Aorta (tissue), 5 donors: Measurements from ENCODE around the gene METRNL. TPM values are rescaled to one million over a fixed set of nuclear protein-coding genes. Genes with fewer than 3 reads are reported as not detected.

ENCODE experiments used
- ATAC-seq: fragments of 200-7000 bp; cut with Tn5 transposase; one replicate; pipeline ENCODE4 v1.9.1; 2022; ENCODE audit warnings: moderate library complexity; ENCODE audit not compliant: low FRiP score
- DNase-seq, 2 donors: peaks; one replicate each; pipeline ENCODE4 v3.0.0-alpha.2; 2020
- H3K27ac ChIP-seq, 2 donors: one replicate each; pipeline ENCODE4 v1.5.1; 2013; ENCODE audit warnings: low read length in 2 of 2, mild to moderate bottlenecking in 2 of 2, moderate library complexity in 2 of 2, control low read depth in 1 of 2, inconsistent platforms in 1 of 2, low read depth in 1 of 2
- H3K27me3 ChIP-seq, 2 donors: one replicate each; pipeline ENCODE4 v1.6.1; 2013; ENCODE audit warnings: control low read depth in 1 of 2, low read length in 1 of 2, mild to moderate bottlenecking in 1 of 2, moderate library complexity in 1 of 2; ENCODE audit not compliant: insufficient read depth in 2 of 2, control insufficient read depth in 1 of 2
- H3K36me3 ChIP-seq, 2 donors: one replicate each; pipeline ENCODE4 v1.6.1; 2013; ENCODE audit warnings: control low read depth in 1 of 2, low read length in 1 of 2, mild to moderate bottlenecking in 1 of 2; ENCODE audit not compliant: insufficient read depth in 2 of 2, control insufficient read depth in 1 of 2
- H3K4me1 ChIP-seq, 2 donors: one replicate each; pipeline ENCODE4 v1.6.1; 2013; ENCODE audit warnings: low read length in 2 of 2, control low read depth in 1 of 2, mild to moderate bottlenecking in 1 of 2, moderate library complexity in 1 of 2; ENCODE audit not compliant: insufficient read depth in 2 of 2, control insufficient read depth in 1 of 2
- H3K4me3 ChIP-seq, 2 donors: one replicate each; pipeline ENCODE4 v1.5.1; 2013; ENCODE audit warnings: low read length in 2 of 2, control low read depth in 1 of 2, mild to moderate bottlenecking in 1 of 2
- H3K9me3 ChIP-seq: one replicate; pipeline ENCODE4 v1.6.1; 2013; ENCODE audit warnings: mild to moderate bottlenecking, low read length; ENCODE audit not compliant: control insufficient read depth
- WGBS, 2 donors: extraction: QIAGEN DNeasy Blood & Tissue Kit; methylation state at CpG; one replicate each; pipeline ENCODE4 v1.1.7; 2013; 5-methylcytosine and 5-hydroxymethylcytosine counted together
- intact Hi-C, 2 donors: fragments of 100-400 bp; cut with DNase I; formaldehyde crosslinking; loops; one replicate each; pipeline versions ENCODE4 v1.14.2 to v1.15.0; 2022
- polyA plus RNA-seq, 2 donors: library from polyadenylated mRNA; stranded (reverse); fragments of 200-250 nt; gene quantifications; one replicate each; pipeline ENCODE4 v1.2.3, GENCODE V29; 2013
- total RNA-seq, 2 donors: library from RNA; stranded (reverse); fragmentation: NEBNext Ultra II Directional; extraction: Animal tissue kit (Norgen Biotek cat#: 25700); gene quantifications; one replicate each; pipeline ENCODE4 v1.2.1, GENCODE V29; 2021
- donor health status: healthy with polysubstance abuse.
- donor health status: Bipolar disorder and iron deficiency.
- donor health status: DM: no; HTN: no; CAD: no.
- donor health status: DM: no; HTN: no; CAD: no.
- donor health status: DM: yes; HTN: yes; CAD: no.

Gene METRNL
- total and polyA plus RNA-seq, 4 donors: 35.3 to 176 (median 104) TPM

DNA sequence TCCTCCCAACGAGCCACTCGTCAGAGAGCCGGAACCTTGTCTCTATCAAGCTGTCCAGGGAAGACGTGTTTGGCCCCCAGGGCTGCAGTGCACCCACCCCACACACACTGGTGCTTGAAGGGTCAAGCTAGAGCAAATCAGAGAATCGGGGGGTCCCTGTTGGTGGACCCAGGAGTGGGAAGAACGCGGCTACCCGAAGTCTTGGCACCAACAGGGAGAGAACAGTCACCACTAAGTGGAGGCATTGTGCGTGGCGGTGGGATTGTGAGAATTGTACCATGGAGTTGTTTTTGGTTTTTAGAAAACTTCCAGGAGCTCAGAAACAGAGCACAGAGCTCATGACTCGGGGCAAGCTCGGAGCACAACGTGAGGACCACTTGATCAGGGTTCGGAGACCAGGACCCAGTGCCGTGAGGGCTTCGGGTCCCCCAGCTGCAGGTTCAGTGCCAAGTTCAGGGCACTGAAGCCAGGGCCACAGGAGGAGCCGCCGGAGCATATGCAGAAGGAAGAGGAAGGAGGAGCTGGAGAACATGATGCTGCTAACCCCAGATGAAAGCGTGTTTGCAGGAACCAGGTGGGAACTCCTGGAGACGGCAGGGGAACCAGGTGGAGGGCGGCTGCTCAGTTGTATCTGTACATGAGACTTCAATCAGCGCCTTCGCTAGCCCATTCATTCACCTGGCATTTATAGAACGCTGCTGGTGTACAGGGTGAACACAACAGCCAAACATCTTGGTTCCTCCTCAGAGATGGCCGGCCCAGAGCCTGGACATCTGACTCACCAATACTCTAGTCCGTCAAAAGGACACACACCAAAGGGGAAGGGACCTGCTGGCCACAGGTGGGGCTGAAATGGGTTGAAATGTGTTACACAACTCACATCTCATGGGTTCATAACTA, 42.8 kb downstream of the METRNL start:
- H3K4me3 ChIP-seq: no peak overlapping the region
- H3K36me3 ChIP-seq: no peaks in the 10 kb centered on the region
- DNase-seq (peak; percentile 48 to 68), ATAC-seq (no peak)
- no peaks in the 10 kb centered on the region for H3K27me3 ChIP-seq
- 68 to 86% methylated on average over 26 of the region's 26 CpGs for WGBS, 2 donors
- H3K27ac ChIP-seq: peak overlapping the region in 1 of 2 donors; percentile 16
- intact Hi-C loops: no loop called here
- H3K9me3 ChIP-seq: no peaks in the 10 kb centered on the region
- no peaks in the 10 kb centered on the region for H3K4me1 ChIP-seq

DNA sequence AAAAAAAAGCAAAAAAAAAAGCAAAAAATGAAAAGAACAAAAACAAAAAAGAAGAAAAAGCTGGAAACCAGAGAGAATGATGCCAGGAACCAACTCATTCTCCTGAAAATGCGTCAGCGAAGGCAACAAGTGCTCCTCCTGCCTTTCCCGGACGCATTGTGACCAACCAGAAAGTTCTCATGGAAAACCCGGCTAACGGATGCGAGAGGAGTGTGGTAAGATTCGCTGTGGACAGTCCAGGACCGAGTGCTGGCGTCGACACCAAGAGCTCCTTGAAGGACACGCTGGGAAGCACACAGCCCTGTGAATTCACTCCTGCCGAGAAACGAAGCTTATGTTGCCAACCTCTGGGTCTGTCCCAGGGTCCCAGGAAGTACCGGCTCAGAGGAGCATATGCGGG, 43.4 kb downstream of the METRNL start:
- Histone ChIP-seq H3K36me3 (no peaks in the 10 kb centered on the region), H3K9me3 (no peaks in the 10 kb centered on the region), H3K4me3 (no peak overlapping the region), H3K4me1 (no peaks in the 10 kb centered on the region), H3K27me3 (no peaks in the 10 kb centered on the region), H3K27ac (no peak overlapping the region)
- whole genome bisulfite sequencing, 2 donors: 81 to 88% methylated on average over 16 of the region's 16 CpGs
- peak; percentile 54 to 57 for DNase-seq
- intact Hi-C loops: no loop called here
- peak; percentile 37 for ATAC-seq

DNA sequence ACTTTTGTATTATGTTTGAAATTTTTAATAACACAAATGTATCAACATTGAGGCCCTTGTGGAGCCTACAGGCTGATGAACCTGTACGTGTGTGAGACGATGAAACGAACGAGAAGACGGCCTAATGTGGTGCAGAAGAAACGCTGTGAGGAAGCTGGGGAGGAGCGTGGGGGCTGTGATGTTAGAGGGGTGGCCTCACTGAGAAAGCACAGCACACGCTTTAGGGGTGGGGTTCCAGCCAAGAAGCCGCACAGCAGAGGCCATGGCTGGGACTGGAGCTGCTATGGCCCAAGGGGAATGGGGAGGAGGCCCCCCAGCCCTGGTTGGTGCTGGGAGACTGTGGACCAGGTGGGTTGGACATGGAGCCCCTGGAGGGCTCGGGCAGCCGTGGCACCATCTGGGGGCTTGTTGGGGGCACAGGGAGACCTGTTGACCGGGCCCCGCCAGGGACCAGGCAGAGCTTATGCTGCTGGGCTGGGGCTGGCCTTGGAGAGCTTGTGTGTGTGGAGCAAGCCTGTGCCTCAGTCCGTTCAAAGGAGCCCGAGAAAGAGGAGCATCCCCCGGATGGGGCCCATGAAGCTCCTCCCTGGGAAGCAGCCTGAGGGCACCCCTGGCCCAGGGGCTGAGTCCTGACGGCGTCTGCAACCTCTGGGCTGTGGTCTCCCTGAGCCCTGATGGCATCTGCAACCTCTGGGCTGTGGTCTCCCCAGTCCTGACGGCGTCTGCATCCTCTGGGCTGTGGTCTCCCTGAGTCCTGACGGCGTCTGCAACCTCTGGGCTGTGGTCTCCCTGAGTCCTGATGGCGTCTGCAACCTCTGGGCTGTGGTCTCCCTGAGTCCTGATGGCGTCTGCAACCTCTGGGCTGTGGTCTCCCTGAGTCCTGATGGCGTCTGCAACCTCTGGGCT, 44.7 kb downstream of the METRNL start:
- Histone ChIP-seq H3K27ac (no peak overlapping the region), H3K27me3 (no peaks in the 10 kb centered on the region), H3K4me3 (no peak overlapping the region), H3K4me1 (no peaks in the 10 kb centered on the region), H3K9me3 (no peaks in the 10 kb centered on the region), H3K36me3 (no peaks in the 10 kb centered on the region)
- ATAC-seq (no peak), DNase-seq (peak; percentile 27 to 68)
- 93 to 95% methylated on average over 25 of the region's 25 CpGs for WGBS, 2 donors
- intact Hi-C loops: no loop called here

DNA sequence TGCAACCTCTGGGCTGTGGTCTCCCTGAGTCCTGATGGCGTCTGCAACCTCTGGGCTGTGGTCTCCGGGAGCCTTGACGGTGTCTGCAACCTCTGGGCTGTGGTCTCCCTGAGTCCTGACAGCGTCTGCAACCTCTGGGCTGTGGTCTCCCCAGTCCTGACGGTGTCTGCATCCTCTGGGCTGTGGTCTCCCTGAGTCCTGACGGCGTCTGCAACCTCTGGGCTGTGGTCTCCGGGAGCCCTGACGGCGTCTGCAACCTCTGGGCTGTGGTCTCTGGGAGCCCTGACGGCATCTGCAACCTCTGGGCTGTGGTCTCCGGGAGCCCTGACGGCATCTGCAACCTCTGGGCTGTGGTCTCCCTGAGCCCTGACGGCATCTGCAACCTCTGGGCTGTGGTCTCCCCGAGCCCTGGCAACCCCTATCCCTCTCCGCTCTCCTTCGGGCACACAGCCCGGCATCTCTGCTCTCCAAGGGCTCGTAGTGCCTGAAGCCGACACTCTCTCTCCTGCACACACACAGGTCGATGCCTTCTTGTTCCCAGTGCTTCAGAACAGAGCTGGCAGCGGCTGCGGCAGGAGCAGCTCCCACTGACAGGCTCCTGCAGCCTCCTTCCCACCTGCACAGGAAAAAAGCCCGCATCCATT, 45.6 kb downstream of the METRNL start:
- no peaks in the 10 kb centered on the region for H3K4me1 ChIP-seq
- no peak overlapping the region for H3K4me3 ChIP-seq
- peak; percentile 35 to 66 for DNase-seq
- ATAC-seq: no peak
- 88 to 89% methylated on average over 24 of the region's 24 CpGs for WGBS, 2 donors
- H3K27ac ChIP-seq: no peak overlapping the region
- no peaks in the 10 kb centered on the region for H3K27me3 ChIP-seq
- intact Hi-C loops: no loop called here
- no peaks in the 10 kb centered on the region for H3K36me3 ChIP-seq
- H3K9me3 ChIP-seq: no peaks in the 10 kb centered on the region

DNA sequence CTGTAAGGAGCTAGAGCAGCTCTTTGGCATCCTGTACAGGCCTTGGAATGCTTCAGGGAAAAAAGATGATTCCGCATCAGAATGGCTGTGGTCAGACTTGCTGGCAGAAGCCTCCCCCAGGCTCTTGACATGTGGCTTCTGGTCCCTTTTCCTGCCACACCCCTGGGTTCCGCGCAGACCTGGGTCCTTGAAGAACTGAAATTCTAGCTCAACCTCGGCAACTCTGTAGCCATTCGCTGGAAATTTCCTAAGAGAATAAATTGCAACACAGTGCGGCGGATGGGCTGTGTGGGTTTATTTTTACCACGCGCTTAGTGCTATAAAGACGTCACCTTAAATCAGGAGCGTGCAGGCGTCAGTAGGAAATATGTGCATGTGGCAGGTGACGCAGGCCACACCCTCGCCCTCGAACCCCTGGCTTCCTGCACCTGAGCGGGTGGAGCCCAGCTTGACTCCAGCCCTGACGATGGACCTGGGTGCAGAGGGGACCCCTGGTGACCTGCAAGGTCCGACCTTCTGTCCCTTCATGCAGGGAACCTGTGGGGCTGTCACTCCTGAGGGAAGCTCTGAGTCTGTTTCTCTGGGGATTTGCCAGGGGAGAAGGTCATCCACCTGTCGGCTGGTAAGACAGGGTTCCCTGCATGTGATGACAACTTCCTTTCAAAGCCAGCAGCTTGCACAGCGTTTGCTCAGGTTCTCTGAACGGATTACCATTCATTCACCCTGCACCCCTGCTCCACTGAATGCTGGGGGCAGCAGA, 46.3 kb downstream of the METRNL start:
- Histone ChIP-seq H3K27ac (no peak overlapping the region), H3K36me3 (no peaks in the 10 kb centered on the region), H3K9me3 (no peaks in the 10 kb centered on the region), H3K4me1 (no peaks in the 10 kb centered on the region), H3K4me3 (no peak overlapping the region), H3K27me3 (no peaks in the 10 kb centered on the region)
- whole genome bisulfite sequencing, 2 donors: 86 to 87% methylated on average over 21 of the region's 21 CpGs
- ATAC-seq (no peak), DNase-seq (peak; percentile 74 to 76)
- intact Hi-C loops: no loop called here

DNA sequence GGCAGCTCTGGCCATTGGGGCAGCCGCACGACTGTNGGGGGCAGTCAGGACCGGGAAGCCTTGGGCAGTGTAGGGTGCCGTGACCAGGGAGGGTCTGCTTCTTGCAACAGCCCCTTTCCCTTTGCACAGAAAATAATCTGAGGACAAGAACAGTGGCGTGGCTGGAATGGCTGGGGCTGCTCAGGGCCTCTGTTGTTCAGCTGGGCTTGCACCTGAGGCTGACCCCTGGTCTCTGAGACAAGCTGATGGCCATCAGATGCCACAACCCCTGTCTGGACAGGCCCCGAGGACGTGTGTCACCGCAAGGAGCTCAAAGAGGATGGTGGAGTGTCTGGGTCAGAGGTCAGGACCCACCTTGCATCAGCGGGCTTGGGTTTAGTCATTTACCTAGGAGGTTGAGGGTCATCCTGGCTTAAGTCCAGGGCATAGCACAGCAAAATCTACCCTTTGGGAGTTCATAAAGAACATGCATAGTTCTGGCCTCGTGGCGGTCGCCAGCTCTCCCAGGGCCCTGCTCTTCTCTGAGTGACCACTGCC, 46.9 kb downstream of the METRNL start:
- H3K27me3 ChIP-seq: no peaks in the 10 kb centered on the region
- no peaks in the 10 kb centered on the region for H3K4me1 ChIP-seq
- no peak for ATAC-seq
- peak; percentile 43 to 70 for DNase-seq
- no peaks in the 10 kb centered on the region for H3K9me3 ChIP-seq
- 92 to 95% methylated on average over 12 of the region's 12 CpGs for WGBS, 2 donors
- no peak overlapping the region for H3K27ac ChIP-seq
- H3K36me3 ChIP-seq: no peaks in the 10 kb centered on the region
- intact Hi-C loops: no loop called here
- H3K4me3 ChIP-seq: no peak overlapping the region

DNA sequence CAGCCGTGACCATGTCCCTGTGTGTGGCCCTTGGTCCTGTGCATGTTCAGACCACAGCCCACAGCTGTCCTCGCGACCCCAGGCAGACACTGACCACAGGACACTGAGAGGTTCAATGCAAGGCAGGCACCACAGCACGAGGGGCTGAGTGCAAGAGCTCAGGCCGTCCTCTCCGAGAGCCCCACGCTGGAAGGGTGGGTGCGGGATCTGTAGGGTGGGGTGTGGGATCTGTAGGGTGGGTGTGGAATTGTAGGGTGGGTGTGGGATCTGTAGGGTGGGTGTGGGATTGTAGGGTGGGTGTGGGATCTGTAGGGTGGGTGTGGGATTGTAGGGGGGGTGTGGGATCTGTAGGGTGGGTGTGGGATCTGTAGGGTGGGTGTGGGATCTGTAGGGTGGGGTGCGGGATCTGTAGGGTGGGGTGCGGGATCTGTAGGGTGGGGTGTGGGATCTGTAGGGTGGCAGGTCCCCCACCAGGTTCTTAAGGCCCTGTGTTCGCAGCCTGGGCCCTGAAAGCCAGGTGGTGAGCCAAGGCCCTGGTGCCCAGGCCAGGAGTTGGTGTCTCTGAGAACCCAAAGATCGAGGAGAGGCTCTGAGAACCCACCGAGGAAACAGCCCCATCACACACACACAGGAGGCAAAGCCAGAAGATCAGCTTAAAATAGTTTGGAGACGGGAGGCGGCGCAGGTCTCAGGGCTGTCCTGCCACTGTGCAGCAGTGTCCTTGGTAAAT, 48.2 kb downstream of the METRNL start:
- ATAC-seq (no peak), DNase-seq (peak; percentile 44 to 60)
- H3K9me3 ChIP-seq: no peaks in the 10 kb centered on the region
- no peaks in the 10 kb centered on the region for H3K27me3 ChIP-seq
- H3K36me3 ChIP-seq: no peaks in the 10 kb centered on the region
- H3K4me3 ChIP-seq: no peak overlapping the region
- no peaks in the 10 kb centered on the region for H3K4me1 ChIP-seq
- no peak overlapping the region for H3K27ac ChIP-seq
- 89 to 93% methylated on average over 16 of the region's 16 CpGs for WGBS, 2 donors
- intact Hi-C loops: no loop called here
